Smooth muscle cell (in vitro differentiated cells): Measurements from ENCODE around the gene FAM83B. TPM values are rescaled to one million over a fixed set of nuclear protein-coding genes. Genes with fewer than 3 reads are reported as not detected.

Experiments used
- DNase-seq: peaks from one replicate; lab custom pipeline; 2025; ENCODE audit not compliant: unreplicated experiment; lab: John Stamatoyannopoulos, UW
- H2AFZ ChIP-seq: fragments of 200-600 bp; sonication (generic); 2 replicates; pipeline ENCODE4 v1.6.0; 2016; ENCODE audit warnings: antibody characterized with exemption, low read depth, mild to moderate bottlenecking
- H3F3A ChIP-seq: fragments of 200-600 bp; sonication (generic); 2 replicates; pipeline ENCODE4 v1.6.0; 2017; ENCODE audit warnings: antibody characterized with exemption, low read depth
- H3K27ac ChIP-seq: fragments of 200-600 bp; sonication (generic); 2 replicates; pipeline ENCODE4 v1.5.1; 2016; ENCODE audit warnings: low read depth, mild to moderate bottlenecking
- H3K27me3 ChIP-seq: fragments of 200-600 bp; sonication (generic); 2 replicates; pipeline ENCODE4 v1.6.1; 2016; ENCODE audit warnings: low read depth, mild to moderate bottlenecking
- H3K36me3 ChIP-seq: fragments of 200-600 bp; sonication (generic); 2 replicates; pipeline ENCODE4 v1.5.1; 2016; ENCODE audit warnings: low read depth
- H3K4me1 ChIP-seq: fragments of 200-600 bp; sonication (generic); 2 replicates; pipeline ENCODE4 v1.5.1; 2016; ENCODE audit warnings: low read depth
- H3K4me2 ChIP-seq: fragments of 200-600 bp; sonication (generic); 2 replicates; pipeline ENCODE4 v1.6.0; 2016; ENCODE audit warnings: mild to moderate bottlenecking
- H3K4me3 ChIP-seq: fragments of 200-600 bp; sonication (generic); 2 replicates; pipeline ENCODE4 v1.5.1; 2016; ENCODE audit warnings: mild to moderate bottlenecking
- H3K79me2 ChIP-seq: fragments of 200-600 bp; sonication (generic); 2 replicates; pipeline ENCODE4 v1.6.0; 2016; ENCODE audit warnings: low read depth, mild to moderate bottlenecking
- H3K9ac ChIP-seq: fragments of 200-600 bp; sonication (generic); 2 replicates; pipeline ENCODE4 v1.6.0; 2016; ENCODE audit warnings: low read depth
- H3K9me3 ChIP-seq: fragments of 200-600 bp; sonication (generic); replicated peaks from 2 replicates; pipeline ENCODE4 v1.5.1; 2016; ENCODE audit warnings: low read depth
- H4K20me1 ChIP-seq: fragments of 200-600 bp; sonication (generic); 2 replicates; pipeline ENCODE4 v1.6.0; 2016; ENCODE audit warnings: low read depth
- WGBS: methylation state at CpG from one replicate; pipeline ENCODE4 v1.1.7; 2016; ENCODE audit warnings: low lambda C conversion rate; 5-methylcytosine and 5-hydroxymethylcytosine counted together
- polyA plus RNA-seq: library from polyadenylated mRNA; unstranded; fragments of >200 nt; fragmentation: Nextera tagmentation; extraction: Ambion mirVana; gene quantifications from 2 replicates; pipeline ENCODE4 v1.2.1, GENCODE V29; 2016
- total RNA-seq: library from RNA; depleted of rRNA; stranded (reverse); fragments of >200 nt; gene quantifications from 2 replicates; pipeline ENCODE4 v1.2.3, GENCODE V29; 2014
- TF ChIP-seq, protein P1 (sequence below): fragments of 200-600 bp; sonication (generic); IDR thresholded peaks from 2 replicates; pipeline ENCODE4 v1.5.1; 2017; ENCODE audit warnings: borderline replicate concordance, mild to moderate bottlenecking, antibody characterized with exemption; ENCODE audit not compliant: insufficient read depth, poor library complexity, severe bottlenecking

The FAM83B gene
- total and polyA plus RNA-seq, 2 experiments from 2014 or later, result 1.1 to 28.7 TPM

DNA sequence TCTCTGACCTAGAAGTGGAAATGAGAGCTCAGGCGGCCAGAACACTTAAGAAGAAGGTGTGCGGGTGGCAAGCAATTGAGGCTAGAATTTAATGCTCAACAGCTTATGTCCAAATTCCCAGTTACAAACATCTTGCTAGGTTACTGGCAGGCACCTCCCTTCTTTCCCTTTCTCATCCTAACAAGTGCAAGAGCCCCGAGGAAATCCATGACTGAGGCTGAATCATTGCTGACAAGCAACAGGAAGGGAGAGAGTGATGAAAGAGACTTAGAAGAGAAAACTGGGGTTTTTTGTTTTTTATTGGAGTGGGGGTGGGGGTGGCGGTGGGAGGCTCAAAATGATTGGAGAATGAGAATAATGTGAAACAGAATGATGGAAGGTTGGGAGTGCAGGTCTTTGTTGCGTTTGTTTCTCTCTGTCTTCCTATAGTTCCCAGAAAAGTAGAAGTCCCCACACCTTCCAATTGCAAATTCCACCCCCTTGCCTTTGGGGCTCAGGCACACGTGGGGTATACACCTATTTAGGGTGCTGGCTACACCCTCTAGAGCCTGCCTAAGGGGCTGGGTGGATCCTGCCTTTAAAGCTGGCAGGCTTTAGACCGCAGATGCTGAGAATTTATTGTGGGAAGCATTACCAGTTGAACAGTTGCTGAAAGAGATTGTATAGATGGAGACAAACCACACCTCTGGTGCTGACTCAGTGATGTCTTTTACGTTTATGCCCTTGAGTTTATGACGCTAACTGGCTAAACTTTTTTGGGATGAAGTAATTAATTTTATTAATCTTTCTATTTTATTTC, 1.4 kb downstream of the FAM83B start:
- Histone ChIP-seq H3K36me3 (no peaks in the 10 kb centered on the region), H3K79me2 (peaks cover 18% of the 10 kb centered on the region), H2AFZ (no peak overlapping the region), H3K4me3 (peak overlapping the region; percentile 73), H4K20me1 (peaks cover 6% of the 10 kb centered on the region), H3K27me3 (no peaks in the 10 kb centered on the region), H3K9ac (peak overlapping the region; percentile 50), H3K27ac (peak overlapping the region; percentile 78), H3F3A (no peaks in the 10 kb centered on the region), H3K9me3 (no peaks in the 10 kb centered on the region), H3K4me2 (peak overlapping the region; percentile 91), H3K4me1 (peaks cover 11% of the 10 kb centered on the region)
- TF ChIP-seq, protein P1, sequence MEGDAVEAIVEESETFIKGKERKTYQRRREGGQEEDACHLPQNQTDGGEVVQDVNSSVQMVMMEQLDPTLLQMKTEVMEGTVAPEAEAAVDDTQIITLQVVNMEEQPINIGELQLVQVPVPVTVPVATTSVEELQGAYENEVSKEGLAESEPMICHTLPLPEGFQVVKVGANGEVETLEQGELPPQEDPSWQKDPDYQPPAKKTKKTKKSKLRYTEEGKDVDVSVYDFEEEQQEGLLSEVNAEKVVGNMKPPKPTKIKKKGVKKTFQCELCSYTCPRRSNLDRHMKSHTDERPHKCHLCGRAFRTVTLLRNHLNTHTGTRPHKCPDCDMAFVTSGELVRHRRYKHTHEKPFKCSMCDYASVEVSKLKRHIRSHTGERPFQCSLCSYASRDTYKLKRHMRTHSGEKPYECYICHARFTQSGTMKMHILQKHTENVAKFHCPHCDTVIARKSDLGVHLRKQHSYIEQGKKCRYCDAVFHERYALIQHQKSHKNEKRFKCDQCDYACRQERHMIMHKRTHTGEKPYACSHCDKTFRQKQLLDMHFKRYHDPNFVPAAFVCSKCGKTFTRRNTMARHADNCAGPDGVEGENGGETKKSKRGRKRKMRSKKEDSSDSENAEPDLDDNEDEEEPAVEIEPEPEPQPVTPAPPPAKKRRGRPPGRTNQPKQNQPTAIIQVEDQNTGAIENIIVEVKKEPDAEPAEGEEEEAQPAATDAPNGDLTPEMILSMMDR, result no peak
- 44% methylated on average over 9 of the region's 9 CpGs for WGBS
- no peak for DNase-seq

DNA sequence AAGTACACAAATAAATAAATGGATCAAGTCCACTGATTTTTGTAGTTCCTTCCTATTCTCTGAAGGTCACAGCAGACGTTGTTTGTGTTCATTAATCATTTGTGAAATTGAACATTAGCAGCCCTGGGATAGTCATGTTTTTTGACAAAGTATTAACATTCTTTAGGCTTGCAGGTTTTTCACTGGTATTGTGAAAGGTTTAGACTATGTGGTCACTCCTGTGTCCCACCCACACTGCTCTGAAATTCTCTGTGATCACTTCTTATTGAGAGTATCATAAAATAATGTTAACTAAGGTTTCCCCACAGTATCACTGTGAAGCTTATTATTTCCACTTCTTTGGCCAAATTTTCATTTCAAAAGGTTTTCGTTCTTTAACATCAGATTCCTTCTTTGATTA, 3.5 kb downstream of the FAM83B start:
- H3F3A ChIP-seq, result no peaks in the 10 kb centered on the region
- no peaks in the 10 kb centered on the region for H3K27me3 ChIP-seq
- no peaks in the 10 kb centered on the region for H3K36me3 ChIP-seq
- DNase-seq, result no peak
- H3K4me3 ChIP-seq, result no peak overlapping the region
- no peak overlapping the region for H3K9ac ChIP-seq
- H3K4me1 ChIP-seq, result peaks cover 11% of the 10 kb centered on the region
- H4K20me1 ChIP-seq, result peaks cover 6% of the 10 kb centered on the region
- H2AFZ ChIP-seq, result no peak overlapping the region
- TF ChIP-seq, protein P1, result no peak
- no peaks in the 10 kb centered on the region for H3K9me3 ChIP-seq
- H3K4me2 ChIP-seq, result no peak overlapping the region
- H3K79me2 ChIP-seq, result peaks cover 33% of the 10 kb centered on the region
- WGBS, result 83% methylated on average over 2 of the region's 2 CpGs
- H3K27ac ChIP-seq, result no peak overlapping the region

DNA sequence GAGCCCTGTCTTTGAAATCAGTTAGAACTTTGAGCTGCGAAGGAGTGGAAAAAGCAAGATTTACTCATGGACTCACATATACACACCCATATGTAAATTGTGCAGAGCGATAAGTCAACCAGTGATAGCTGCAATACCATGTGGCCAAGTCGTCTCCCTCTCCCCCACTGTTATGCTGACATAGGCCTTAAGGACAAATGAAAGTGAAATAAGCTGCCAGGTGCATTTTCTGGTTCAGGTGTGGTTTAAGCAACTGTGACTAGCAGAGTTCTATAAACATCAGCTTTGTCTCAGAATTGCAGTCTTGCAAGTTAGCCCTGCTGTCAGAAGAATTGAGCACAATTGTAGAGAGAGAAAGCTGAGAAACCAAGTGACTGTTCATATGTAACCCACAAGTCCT, 9.6 kb downstream of the FAM83B start:
- H3K9me3 ChIP-seq, result no peaks in the 10 kb centered on the region
- no peaks in the 10 kb centered on the region for H3K36me3 ChIP-seq
- peaks cover 44% of the 10 kb centered on the region for H4K20me1 ChIP-seq
- peaks cover 9% of the 10 kb centered on the region for H3F3A ChIP-seq
- H3K4me3 ChIP-seq, result no peak overlapping the region
- H3K4me1 ChIP-seq, result no peaks in the 10 kb centered on the region
- TF ChIP-seq, protein P1, result no peak
- no peak overlapping the region for H3K9ac ChIP-seq
- H3K27me3 ChIP-seq, result no peaks in the 10 kb centered on the region
- no peak for DNase-seq
- H2AFZ ChIP-seq, result no peak overlapping the region
- WGBS, result 84% methylated on average over 3 of the region's 3 CpGs
- H3K27ac ChIP-seq, result no peak overlapping the region
- H3K79me2 ChIP-seq, result peaks cover 51% of the 10 kb centered on the region
- H3K4me2 ChIP-seq, result no peak overlapping the region

DNA sequence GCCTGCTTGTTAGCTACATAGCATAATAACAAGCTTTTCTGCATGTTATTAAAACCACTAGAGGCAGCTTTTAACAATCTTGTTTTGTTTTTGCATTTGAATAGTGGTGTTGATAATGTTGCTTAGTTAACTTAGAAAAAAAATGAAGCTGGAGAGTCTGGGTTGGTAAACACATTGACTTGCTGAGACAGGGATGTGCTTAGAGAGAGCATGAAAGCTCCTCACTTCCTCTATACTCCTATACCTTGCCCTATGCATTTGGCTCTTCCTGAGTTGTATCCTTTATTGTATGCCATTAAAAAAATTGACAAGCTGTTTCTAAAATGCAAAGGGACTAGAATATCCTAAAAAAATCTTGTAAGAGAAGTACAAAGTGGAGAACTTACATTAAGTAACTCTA, 13.6 kb downstream of the FAM83B start:
- Histone ChIP-seq H3K4me2 (no peak overlapping the region), H3K9ac (no peak overlapping the region), H2AFZ (no peak overlapping the region), H3K27me3 (no peaks in the 10 kb centered on the region), H3K4me1 (no peaks in the 10 kb centered on the region), H3K36me3 (no peaks in the 10 kb centered on the region), H4K20me1 (peaks cover 71% of the 10 kb centered on the region), H3K4me3 (no peak overlapping the region), H3K79me2 (peaks cover 42% of the 10 kb centered on the region), H3K27ac (no peak overlapping the region), H3F3A (peaks cover 15% of the 10 kb centered on the region), H3K9me3 (no peaks in the 10 kb centered on the region)
- TF ChIP-seq, protein P1, result no peak
- no peak for DNase-seq
